Measurements from ENCODE around the gene ATP5F1E.

The ATP5F1E gene

DNA sequence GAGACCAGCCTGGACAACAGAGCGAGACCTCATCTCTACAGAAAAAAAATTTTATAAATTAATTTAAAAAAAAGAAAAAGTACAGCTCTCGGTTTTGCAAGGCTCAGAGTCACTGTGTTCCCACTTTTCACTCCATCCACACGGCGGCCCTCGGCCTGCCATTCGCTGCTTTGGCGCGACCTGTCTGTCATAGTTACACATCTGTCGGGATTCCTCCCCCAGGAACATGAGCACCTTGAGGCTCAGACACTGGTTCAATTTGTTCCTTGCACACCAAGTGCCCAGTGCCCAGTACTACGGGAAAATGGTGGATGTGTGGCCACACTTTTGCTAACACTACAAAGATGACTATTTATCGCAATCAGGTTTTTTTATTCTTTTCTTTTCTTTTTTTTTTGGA, 33.5 kb downstream of the ATP5F1E start:
- Histone ChIP-seq H3K27me3 (ENCODE audit: control insufficient read depth in 1 of 2, insufficient read depth in 2 of 2, low read length in 2 of 2) (no peaks in the 10 kb centered on the region), H3K4me3 (ENCODE audit: low read length in 2 of 2) (no peak overlapping the region), H3K27ac (ENCODE audit: low read length) (no peak overlapping the region), H3K9ac (ENCODE audit: low read length in 2 of 2) (no peak overlapping the region), H3K9me3 (ENCODE audit: control insufficient read depth in 2 of 2, low read length in 2 of 2) (no peaks in the 10 kb centered on the region), H3K4me1 (ENCODE audit: control insufficient read depth, insufficient read depth, low read length) (no peaks in the 10 kb centered on the region), H3K36me3 (ENCODE audit: control insufficient read depth in 2 of 2, insufficient read depth in 2 of 2, low read length in 2 of 2) (peaks cover 38 to 48% of the 10 kb centered on the region in 2 donors)

DNA sequence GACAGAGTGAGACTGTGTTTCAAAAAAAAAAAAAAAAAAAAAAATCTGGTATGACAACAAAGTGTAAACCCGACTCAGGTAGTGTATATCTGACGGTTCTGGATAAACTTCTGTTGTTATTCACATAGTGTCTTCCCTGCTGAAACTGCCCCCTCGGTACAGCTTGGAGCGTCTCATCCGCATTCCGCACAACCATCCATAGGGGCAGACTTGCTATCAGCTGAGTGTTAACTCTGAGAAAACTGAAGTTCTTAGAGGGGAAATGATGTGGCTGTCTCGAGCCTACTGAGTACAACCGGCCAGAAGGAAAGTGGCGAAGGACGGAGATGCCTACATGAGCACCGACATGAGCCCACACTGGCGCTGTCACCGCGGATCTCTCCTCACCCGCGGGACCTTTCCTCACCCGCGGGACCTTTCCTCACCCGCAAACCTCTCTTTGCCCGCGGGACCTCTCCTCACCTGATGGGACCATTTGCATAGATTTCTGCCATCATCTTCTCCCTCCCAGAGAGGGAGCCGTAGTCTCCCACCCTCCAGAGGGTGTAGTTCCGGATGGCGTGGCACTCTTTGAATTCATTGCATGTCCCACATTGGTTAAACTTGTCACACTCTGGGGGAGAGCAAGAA, 34.9 kb downstream of the ATP5F1E start:
- no peak overlapping the region for H3K27ac ChIP-seq (ENCODE audit: low read length)

DNA sequence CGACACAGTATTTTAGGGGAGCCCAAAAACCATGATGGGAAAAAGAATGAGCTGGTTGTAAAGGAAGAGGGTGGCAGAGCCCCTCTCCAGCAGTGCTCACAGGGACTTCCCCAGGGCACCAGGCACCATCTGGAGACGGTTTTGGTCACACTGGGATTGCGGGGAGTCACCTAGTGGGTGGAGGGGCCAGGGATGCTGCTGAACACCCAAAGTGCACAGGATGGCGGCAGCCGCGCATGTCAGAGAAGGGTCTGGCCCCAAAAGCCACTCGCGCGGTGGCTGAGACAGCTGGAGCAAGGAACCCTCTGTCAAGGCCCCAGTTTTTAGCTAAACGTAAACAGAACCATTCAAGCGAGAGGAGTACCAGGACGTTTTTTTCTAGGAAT, 35.9 kb downstream of the ATP5F1E start:
- Histone ChIP-seq H3K9me3 (ENCODE audit: control insufficient read depth in 2 of 2, low read length in 2 of 2) (no peaks in the 10 kb centered on the region), H3K9ac (ENCODE audit: low read length in 2 of 2) (no peak overlapping the region), H3K4me3 (ENCODE audit: low read length in 2 of 2) (no peak overlapping the region), H3K27me3 (ENCODE audit: control insufficient read depth in 1 of 2, insufficient read depth in 2 of 2, low read length in 2 of 2) (no peaks in the 10 kb centered on the region), H3K27ac (ENCODE audit: low read length) (no peak overlapping the region), H3K4me1 (ENCODE audit: control insufficient read depth, insufficient read depth, low read length) (no peaks in the 10 kb centered on the region), H3K36me3 (ENCODE audit: control insufficient read depth in 2 of 2, insufficient read depth in 2 of 2, low read length in 2 of 2) (peaks cover 60 to 61% of the 10 kb centered on the region in 2 donors)

More for the DNA sequence above, 34.9 kb downstream of the ATP5F1E start:
- Histone ChIP-seq H3K4me3 (ENCODE audit: low read length in 2 of 2) (no peak overlapping the region), H3K36me3 (ENCODE audit: control insufficient read depth in 2 of 2, insufficient read depth in 2 of 2, low read length in 2 of 2) (peaks cover 52 to 59% of the 10 kb centered on the region in 2 donors), H3K9ac (ENCODE audit: low read length in 2 of 2) (no peak overlapping the region), H3K4me1 (ENCODE audit: control insufficient read depth, insufficient read depth, low read length) (no peaks in the 10 kb centered on the region), H3K27me3 (ENCODE audit: control insufficient read depth in 1 of 2, insufficient read depth in 2 of 2, low read length in 2 of 2) (no peaks in the 10 kb centered on the region), H3K9me3 (ENCODE audit: control insufficient read depth in 2 of 2, low read length in 2 of 2) (no peaks in the 10 kb centered on the region)

DNA sequence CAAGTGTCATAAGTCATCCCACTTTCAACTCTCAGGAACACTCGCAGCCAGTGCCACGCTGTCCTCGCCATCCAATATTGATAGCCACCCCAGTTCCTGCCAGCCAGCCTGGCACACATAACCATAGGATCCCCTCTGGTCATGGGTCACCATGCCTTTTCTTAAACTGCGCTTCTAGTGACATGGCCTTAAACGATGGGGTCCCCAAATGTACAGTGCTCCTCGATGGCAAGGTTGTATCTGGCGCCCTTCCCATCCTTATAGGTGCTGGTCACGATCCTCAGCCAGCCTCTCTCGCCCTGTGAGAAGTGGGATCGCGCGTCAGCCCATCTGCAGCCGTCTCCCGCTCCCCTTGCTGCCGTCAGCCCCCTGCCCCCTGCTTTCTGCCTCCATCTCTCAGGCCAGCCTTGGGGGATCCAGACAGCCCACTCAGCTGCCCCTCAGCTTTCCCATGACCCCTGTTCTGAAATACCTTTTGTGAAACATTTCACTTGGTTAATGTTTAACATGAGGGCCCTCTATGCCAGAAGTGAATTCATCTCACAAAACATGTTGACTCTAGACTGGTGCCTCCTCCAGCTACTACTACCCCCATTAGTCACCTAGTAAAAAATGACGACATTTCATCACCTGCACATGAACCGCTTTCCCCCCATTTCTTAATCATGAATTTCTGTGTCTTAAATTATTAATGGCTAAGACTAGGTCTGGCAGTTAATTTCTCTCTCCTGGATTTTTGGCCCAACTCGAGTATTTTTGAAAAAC, 36.5 kb downstream of the ATP5F1E start:
- Histone ChIP-seq H3K27ac (ENCODE audit: low read length) (no peak overlapping the region), H3K27me3 (ENCODE audit: control insufficient read depth in 1 of 2, insufficient read depth in 2 of 2, low read length in 2 of 2) (no peaks in the 10 kb centered on the region), H3K4me1 (ENCODE audit: control insufficient read depth, insufficient read depth, low read length) (no peaks in the 10 kb centered on the region)

DNA sequence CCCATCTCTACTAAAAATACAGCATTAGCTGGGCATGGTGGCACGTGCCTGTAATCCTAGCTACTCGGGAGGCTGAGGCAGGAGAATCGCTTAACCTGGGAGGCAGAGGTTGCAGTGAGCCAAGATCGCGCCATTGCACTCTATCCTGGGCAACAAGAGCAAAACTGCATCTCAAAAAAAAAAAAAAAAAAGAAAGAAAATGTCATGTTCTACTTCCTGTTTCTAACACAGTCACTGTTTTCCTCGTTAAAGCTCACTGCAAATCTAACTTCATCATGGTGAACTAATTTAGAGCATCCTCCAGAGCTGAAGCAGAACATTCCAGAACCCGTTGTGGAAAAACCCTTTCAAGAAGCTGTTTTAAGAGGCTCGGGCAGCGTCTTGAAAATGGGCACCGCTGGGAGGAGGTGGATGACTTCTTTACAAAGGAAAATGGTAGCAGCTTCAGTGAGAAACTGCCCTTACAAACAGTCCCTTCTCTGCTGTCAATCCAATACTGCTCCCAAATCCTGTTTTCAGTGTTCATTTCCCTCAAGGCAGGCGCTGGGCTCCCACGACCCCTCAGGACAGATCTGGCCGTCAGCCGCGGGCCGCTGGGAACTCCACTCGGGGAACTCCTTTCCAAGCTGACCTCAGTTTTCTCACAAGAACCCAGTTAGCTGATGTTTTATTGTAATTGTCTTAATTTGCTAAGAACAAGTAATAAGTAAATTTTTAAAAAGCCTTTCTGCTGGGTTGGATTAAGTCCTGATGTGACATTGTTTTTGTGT, 37.6 kb downstream of the ATP5F1E start:
- H3K4me3 ChIP-seq (ENCODE audit: low read length in 2 of 2), result no peak overlapping the region
- peaks cover 67 to 72% of the 10 kb centered on the region in 2 donors for H3K36me3 ChIP-seq (ENCODE audit: control insufficient read depth in 2 of 2, insufficient read depth in 2 of 2, low read length in 2 of 2)
- H3K27ac ChIP-seq (ENCODE audit: low read length), result no peak overlapping the region
- H3K9ac ChIP-seq (ENCODE audit: low read length in 2 of 2), result no peak overlapping the region
- H3K9me3 ChIP-seq (ENCODE audit: control insufficient read depth in 2 of 2, low read length in 2 of 2), result no peaks in the 10 kb centered on the region
- no peaks in the 10 kb centered on the region for H3K4me1 ChIP-seq (ENCODE audit: control insufficient read depth, insufficient read depth, low read length)
- H3K27me3 ChIP-seq (ENCODE audit: control insufficient read depth in 1 of 2, insufficient read depth in 2 of 2, low read length in 2 of 2), result no peaks in the 10 kb centered on the region

More for the DNA sequence above, 36.5 kb downstream of the ATP5F1E start:
- peaks cover 64 to 65% of the 10 kb centered on the region in 2 donors for H3K36me3 ChIP-seq (ENCODE audit: control insufficient read depth in 2 of 2, insufficient read depth in 2 of 2, low read length in 2 of 2)
- H3K9me3 ChIP-seq (ENCODE audit: control insufficient read depth in 2 of 2, low read length in 2 of 2), result no peaks in the 10 kb centered on the region
- H3K9ac ChIP-seq (ENCODE audit: low read length in 2 of 2), result no peak overlapping the region
- H3K4me3 ChIP-seq (ENCODE audit: low read length in 2 of 2), result no peak overlapping the region

DNA sequence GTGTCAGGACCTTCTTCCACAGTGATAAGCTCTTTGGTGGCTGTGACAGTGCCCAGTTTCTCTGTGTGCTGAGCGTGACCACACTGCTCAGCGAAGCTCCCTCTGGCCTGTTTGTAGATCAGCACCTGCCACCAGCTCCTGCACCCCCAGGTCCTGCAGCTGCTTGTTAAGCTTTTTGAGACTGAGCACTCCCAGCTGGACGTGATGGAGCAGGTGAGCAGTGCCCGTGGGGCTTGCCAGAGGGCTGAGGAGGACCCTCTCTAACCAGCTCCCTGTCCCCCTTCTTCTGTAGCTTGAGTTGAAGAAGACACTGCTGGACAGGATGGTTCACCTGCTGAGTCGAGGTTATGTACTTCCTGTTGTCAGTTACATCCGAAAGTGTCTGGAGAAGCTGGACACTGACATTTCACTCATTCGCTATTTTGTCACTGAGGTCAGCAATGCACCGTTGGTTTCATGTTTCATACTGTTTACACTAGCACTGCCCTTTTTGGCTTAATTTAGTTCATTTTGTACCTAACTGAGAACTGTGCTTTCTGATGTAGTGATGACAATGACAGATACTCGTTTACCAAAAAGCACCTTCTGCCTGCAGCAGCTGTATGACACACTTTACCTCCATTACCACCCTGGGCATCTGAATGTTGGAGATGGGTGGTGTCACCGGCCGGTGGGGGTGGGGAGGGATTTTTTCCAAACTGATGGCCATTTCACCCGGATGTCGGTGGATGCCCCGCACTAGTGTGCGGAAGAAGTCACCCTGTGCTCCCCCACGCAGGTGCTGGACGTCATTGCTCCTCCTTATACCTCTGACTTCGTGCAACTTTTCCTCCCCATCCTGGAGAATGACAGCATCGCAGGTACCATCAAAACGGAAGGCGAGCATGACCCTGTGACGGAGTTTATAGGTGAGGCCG, 38.5 kb downstream of the ATP5F1E start:
- Histone ChIP-seq H3K4me3 (ENCODE audit: low read length in 2 of 2) (no peak overlapping the region), H3K27ac (ENCODE audit: low read length) (no peak overlapping the region), H3K9ac (ENCODE audit: low read length in 2 of 2) (no peak overlapping the region), H3K36me3 (ENCODE audit: control insufficient read depth in 2 of 2, insufficient read depth in 2 of 2, low read length in 2 of 2) (peaks cover 70 to 78% of the 10 kb centered on the region in 2 donors), H3K9me3 (ENCODE audit: control insufficient read depth in 2 of 2, low read length in 2 of 2) (no peaks in the 10 kb centered on the region), H3K27me3 (ENCODE audit: control insufficient read depth in 1 of 2, insufficient read depth in 2 of 2, low read length in 2 of 2) (no peaks in the 10 kb centered on the region), H3K4me1 (ENCODE audit: control insufficient read depth, insufficient read depth, low read length) (no peaks in the 10 kb centered on the region)

DNA sequence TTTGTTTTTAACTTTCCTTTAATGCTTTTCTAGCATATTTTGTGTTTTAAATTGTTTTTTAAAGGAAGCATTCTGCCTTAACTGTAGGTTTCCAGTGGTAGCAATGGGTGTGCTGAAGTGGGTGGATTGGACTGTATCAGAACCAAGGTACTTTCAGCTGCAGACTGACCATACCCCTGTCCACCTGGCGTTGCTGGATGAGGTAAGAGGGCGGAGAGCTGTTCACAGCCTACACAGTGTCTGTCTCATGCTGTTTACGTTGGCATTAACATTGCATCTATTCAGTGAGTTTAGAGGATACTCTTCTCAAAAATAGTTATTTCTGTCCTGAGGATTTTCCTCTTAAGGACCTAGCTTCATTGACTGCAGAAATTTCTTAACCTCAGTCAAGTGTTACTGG, 39.2 kb downstream of the ATP5F1E start:
- Histone ChIP-seq H3K4me1 (ENCODE audit: control insufficient read depth, insufficient read depth, low read length) (no peaks in the 10 kb centered on the region), H3K9ac (ENCODE audit: low read length in 2 of 2) (no peak overlapping the region), H3K27me3 (ENCODE audit: control insufficient read depth in 1 of 2, insufficient read depth in 2 of 2, low read length in 2 of 2) (no peaks in the 10 kb centered on the region), H3K9me3 (ENCODE audit: control insufficient read depth in 2 of 2, low read length in 2 of 2) (no peaks in the 10 kb centered on the region), H3K36me3 (ENCODE audit: control insufficient read depth in 2 of 2, insufficient read depth in 2 of 2, low read length in 2 of 2) (peaks cover 76 to 83% of the 10 kb centered on the region in 2 donors), H3K27ac (ENCODE audit: low read length) (no peak overlapping the region), H3K4me3 (ENCODE audit: low read length in 2 of 2) (no peak overlapping the region)

DNA sequence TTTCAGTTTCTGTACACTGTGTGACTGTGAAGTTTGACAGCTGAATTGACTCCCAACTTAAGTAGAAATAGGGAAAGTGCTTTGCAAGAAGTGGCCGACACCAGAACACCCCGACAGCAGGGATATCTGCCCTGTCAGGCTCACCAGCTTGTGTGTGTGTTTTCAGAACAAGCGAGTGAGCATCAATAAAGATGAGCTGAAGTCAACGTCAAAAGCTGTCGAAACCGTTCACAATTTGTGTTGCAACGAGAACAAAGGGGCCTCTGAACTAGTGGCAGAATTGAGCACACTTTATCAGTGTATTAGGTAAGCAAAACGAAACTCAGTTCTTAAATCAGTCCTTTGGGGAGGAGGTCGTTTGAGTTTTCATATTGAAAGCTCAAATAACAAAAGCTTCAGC, 40.4 kb downstream of the ATP5F1E start:
- Histone ChIP-seq H3K9ac (ENCODE audit: low read length in 2 of 2) (no peak overlapping the region), H3K9me3 (ENCODE audit: control insufficient read depth in 2 of 2, low read length in 2 of 2) (no peaks in the 10 kb centered on the region), H3K27ac (ENCODE audit: low read length) (no peak overlapping the region), H3K36me3 (ENCODE audit: control insufficient read depth in 2 of 2, insufficient read depth in 2 of 2, low read length in 2 of 2) (peaks cover 78 to 85% of the 10 kb centered on the region in 2 donors), H3K4me1 (ENCODE audit: control insufficient read depth, insufficient read depth, low read length) (no peaks in the 10 kb centered on the region), H3K4me3 (ENCODE audit: low read length in 2 of 2) (no peak overlapping the region), H3K27me3 (ENCODE audit: control insufficient read depth in 1 of 2, insufficient read depth in 2 of 2, low read length in 2 of 2) (no peaks in the 10 kb centered on the region)

DNA sequence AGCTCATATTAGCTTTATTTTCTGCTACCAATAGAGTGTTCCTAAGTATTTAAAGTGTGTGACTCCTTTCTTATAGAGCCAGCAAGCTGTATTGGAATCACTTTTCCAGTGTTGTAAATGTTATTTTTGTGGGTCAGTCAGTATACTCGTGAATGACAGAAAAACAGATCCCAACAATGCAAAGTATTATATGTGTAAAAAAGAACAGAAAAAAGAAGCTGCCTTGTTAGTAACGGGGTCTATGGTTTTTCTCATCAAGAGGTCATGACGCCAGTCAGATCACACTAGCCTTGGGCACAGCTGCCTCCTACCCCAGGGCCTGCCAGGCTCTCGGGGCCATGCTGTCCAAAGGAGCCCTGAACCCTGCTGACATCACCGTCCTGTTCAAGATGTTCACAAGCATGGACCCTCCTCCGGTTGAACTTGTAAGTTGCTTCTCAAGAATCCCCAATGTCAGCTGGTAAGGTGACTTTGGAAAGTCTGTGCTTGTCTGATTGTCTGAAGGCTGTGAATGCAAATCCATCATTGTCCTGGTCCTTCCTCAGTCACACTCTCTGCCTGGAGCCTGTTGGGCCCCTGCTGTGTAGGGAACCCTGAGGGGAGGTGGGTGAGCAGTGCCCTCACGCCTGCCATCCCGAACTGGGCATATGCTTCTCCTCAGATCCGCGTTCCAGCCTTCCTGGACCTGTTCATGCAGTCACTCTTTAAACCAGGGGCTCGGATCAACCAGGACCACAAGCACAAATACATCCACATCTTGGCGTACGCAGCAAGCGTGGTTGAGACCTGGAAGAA, 41.3 kb downstream of the ATP5F1E start:
- Histone ChIP-seq H3K9me3 (ENCODE audit: control insufficient read depth in 2 of 2, low read length in 2 of 2) (no peaks in the 10 kb centered on the region), H3K4me1 (ENCODE audit: control insufficient read depth, insufficient read depth, low read length) (no peaks in the 10 kb centered on the region), H3K27me3 (ENCODE audit: control insufficient read depth in 1 of 2, insufficient read depth in 2 of 2, low read length in 2 of 2) (no peaks in the 10 kb centered on the region), H3K36me3 (ENCODE audit: control insufficient read depth in 2 of 2, insufficient read depth in 2 of 2, low read length in 2 of 2) (peaks cover 74 to 79% of the 10 kb centered on the region in 2 donors), H3K9ac (ENCODE audit: low read length in 2 of 2) (no peak overlapping the region), H3K27ac (ENCODE audit: low read length) (no peak overlapping the region), H3K4me3 (ENCODE audit: low read length in 2 of 2) (no peak overlapping the region)

Data from stomach smooth muscle (tissue), 2 donors.